IPS-11a (cell line): Measurements from ENCODE around the gene SDSL.
A peak's percentile ranks its signal among the peaks of the same experiment; 100 is the strongest.

Experiments used
- H3K4me3 ChIP-seq: one replicate; pipeline ENCODE4 v1.5.1; 2013; ENCODE audit warnings: low read depth, low read length, control low read depth

Gene SDSL

GRCh38 chr12:113467142-113467501 lies 44.9 kb downstream of the SDSL start:
- H3K4me3 ChIP-seq, result peak overlapping the region; percentile 13

GRCh38 chr12:113467502-113468364 lies 45.6 kb downstream of the SDSL start:
- H3K4me3 ChIP-seq, result peak overlapping the region; percentile 20

DNA sequence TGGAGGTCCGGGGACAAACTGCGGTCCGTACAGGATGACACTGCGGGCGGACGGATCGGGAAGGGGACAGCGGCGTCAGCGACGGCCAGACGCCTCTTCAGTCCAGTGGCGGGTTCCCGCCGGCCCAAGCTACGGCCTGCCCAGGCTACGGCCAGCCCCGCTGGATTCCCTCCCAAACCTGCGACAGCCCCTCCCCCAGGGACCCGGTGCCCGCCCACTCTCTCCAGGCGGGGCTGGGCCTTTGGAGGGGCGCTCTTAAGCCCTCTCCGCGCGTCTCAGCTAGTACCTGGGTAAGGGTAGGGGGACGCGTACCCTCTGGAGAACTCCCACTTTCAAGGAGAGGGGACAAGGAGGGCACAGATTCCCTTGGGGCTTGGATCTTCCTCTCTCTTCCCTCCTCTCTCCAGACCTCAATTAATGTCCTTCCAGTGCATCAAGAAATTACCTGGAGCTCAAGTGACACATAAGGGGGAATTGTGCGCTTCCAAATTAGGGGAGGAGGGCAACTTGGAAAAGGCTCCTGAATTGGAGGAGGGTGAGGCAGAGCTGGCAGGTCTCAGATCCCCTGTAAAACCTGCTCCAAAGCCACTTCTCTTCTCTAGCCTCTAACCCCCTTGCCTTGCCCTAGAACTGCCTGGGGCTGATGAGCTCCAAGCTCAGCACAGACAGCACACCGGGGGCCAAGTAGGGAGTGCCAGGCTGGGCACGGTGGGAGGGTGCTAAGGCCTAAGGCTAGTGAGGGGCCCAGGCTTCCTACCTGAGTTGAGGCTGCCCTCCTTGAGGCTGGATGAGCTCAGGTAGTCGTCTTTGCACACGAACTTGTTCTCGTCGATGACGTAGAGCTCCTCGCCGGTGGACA lies 46.4 kb downstream of the SDSL start:
- peak overlapping the region; percentile 20 for H3K4me3 ChIP-seq

DNA sequence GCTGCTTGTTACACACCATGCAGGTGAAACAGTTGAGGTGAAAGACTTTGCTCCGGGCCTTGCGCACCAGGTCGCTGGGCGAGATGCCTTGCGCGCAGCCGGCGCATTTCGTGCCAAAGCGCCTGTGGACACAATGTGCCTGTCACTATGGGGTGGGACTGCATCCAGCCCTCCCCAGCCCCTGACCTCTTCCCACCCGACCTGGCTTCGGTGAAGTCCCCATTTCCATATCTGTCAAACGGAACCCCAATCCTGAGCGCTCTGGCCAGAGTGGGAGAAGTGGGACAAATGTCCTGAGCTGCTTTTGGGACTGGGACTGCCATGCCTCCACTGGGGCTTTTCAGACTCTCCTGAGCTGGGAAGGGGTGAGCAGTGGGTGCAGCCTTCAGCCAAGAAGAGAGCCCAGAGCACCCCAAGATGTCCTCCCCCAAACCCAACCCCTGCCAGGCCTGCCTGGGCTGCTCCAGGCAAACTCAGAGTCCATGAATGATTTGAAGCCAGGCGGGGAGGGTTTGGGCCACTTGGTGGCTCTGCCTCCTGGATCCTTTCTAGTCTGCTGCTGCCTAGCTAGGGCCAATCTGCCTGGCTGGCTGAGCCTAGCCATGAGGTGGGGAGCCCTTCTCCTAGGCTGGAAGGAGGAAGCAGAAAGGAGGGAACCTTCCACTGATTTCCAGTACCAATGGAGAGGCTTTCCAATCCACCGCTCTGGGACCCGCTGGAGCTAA lies 47.2 kb downstream of the SDSL start:
- H3K4me3 ChIP-seq, result no peak overlapping the region

DNA sequence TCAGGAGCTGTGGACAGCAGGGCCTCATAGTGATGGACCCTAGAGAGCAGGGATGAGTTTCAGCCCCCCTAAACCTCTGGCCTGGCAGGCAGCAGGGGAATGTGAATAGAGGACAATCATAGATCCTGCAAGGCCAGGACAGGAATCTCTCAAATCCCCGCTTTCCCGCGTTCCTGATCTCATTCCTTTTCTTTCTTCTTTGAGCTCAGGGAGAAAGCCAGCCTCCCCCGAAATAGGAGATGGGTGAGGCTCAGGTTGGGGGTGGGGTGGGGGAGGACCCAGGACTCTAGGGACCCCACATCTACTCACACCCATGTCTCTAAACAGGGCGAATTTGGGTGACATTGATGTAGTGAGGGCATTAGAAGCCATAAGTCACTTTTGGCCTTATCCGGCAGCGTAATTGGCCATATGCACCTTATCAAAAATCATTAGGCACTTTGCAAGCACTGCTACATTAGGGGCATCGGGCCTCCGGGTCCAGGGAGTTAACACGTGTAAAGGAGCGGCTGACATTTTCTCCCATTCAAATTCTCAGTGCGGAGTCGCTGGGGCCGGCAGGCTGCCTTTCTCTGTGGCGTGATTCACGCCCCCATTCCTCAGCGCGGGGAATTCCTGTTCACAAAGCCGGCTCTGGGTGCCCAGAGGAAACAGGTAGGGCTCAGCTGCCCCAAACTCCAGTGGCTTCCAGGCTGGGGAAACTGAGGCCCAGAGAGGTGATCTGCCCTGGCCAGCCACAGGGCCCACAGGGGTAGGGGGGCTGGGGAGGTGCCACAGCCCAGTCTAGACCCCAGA lies 48.0 kb downstream of the SDSL start:
- no peak overlapping the region for H3K4me3 ChIP-seq

GRCh38 chr12:113470871-113471618 lies 48.9 kb downstream of the SDSL start:
- H3K4me3 ChIP-seq, result peak overlapping the region; percentile 18

DNA sequence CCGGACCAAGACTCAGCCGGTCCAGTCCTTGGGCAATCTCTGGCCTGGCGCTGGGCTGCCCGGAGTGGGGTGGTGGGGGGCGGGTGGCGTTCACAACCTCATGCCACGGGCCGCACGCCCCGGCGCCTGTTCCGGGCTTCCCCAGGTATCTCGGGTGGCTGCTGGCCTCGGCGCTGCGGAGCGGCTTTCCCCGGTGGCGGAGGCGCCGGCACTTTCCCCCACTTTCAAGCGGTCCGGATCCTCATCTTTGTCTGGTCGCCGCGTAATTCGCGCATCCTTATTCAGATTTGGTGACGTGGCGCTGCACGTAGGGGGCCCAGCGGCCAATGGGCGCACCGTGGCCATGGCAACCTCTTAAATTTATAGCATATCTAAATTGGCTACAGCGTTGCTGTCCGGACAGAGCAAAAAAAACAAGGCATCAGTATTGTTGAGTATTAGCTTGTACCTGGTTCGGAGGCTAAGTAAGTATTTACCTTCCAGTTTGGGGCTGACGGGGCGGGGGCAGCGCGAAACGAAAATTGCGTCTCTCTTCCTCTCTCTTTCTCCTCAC lies 49.5 kb downstream of the SDSL start, which contains the start of gene LHX5:
TSS of gene LHX5 (minus strand) at position 253 of the 553 bp plus-strand sequence. CDS start 373 bp downstream, outside the sequence.
- peak within 1 kb of the TSS; percentile 38 for H3K4me3 ChIP-seq

DNA sequence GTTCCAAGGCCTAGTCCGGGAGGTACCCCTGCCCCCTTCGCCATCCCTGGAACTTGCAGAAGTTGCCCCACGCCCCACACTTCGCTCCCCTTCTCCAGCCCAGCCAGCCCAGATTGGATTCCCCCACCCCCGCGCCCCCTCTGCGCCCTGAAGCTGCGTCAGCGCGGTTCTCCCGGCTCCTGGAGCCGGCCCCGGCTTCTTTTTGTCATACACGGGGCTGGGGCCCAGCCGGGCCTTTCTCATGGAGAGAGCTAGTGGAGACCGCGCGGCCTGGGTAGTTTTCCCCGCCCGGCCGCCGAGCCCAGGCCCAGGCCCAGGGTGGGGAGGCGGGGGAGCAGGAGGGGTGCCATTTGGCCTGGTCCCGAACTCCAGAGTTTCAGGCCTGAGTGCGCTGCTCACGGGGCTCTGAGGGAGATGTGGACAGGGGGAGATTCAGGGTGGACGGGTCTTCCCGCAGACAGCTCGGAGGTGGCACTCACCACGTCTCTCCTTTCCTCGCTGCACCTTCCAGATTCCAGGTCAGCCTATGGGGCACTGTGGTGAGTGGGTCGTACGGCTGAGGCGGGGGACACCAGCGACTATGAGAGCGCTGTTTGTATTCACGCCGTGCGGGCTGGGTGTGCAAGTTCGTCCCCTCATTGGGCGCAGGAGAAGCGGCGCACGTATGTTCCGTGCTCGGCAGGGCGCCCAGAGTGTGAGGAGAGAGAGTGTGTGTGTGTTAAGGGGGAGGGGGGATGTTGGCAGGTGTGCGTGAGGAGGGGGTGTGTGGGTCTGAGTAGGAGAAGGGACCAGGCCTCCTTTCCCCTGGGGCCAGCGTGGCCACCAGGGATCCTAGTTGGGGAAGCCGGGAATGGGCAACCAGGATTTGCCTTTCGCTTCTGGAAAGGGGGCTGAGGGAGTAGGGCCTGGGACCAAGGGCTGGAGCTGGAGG lies 50.3 kb downstream of the SDSL start:
- H3K4me3 ChIP-seq, result peak overlapping the region; percentile 38

DNA sequence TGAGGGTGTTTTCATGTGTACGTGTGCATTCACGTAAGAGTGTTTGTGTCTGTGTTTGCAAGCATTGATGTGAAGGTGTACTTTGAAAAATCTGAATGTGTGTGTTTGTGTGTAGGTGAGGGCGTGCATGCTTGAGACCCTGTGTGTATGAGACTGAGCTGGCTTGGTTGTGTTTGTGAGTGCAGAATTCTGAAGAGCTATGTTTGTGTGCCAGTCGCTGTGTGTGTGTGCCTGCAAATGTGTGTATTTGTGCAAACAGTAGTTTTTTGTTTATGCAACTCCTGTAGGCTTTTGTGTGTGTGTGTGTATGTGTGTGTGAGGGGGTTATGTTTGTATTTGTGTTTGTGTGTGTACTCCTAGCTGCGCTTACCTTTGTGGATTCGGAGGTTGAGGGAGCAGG lies 51.2 kb downstream of the SDSL start:
- no peak overlapping the region for H3K4me3 ChIP-seq

- H3K4me3 ChIP-seq, result no peak overlapping the region
Measured at GRCh38 chr12:113473942-113474341, 51.8 kb downstream of the SDSL start.

GRCh38 chr12:113474635-113475436 lies 52.7 kb downstream of the SDSL start:
- no peak overlapping the region for H3K4me3 ChIP-seq

- no peak overlapping the region for H3K4me3 ChIP-seq
Measured at GRCh38 chr12:113475451-113476175, 53.4 kb downstream of the SDSL start.

GRCh38 chr12:113476176-113476986 lies 54.2 kb downstream of the SDSL start:
- no peak overlapping the region for H3K4me3 ChIP-seq

DNA sequence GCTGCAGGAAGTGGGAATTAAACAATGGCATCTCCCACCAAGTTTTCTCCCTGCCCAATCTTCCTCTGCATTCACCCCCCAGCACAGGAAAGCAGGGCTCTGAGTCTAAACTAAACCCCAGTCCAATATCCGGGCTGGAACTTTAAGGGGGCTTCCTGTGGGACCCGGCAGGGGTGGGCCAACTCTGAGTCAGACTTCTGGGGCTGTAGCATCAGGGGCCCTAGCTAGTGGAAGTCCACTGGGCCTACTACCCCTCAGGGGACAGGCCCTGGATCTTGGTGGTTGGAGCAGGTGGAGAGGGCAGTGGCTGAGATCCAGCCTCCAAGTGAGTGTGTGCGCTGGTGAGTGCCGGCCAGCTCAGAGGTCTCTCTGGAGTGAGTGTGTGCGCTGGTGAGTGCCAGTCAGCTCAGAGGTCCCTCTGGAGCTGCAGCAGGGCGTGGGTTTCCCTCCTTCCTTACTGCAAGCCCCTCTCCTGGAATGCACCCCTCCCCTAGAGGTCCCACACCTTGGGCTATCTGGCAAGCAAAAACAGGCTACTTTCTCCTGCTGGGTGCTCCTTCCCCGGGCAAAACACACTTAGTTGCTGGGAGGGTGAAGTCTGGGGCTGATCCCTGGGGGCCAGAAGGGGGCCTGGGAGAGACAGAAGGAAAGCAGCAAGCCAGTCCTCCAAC lies 55.1 kb downstream of the SDSL start:
- no peak overlapping the region for H3K4me3 ChIP-seq

DNA sequence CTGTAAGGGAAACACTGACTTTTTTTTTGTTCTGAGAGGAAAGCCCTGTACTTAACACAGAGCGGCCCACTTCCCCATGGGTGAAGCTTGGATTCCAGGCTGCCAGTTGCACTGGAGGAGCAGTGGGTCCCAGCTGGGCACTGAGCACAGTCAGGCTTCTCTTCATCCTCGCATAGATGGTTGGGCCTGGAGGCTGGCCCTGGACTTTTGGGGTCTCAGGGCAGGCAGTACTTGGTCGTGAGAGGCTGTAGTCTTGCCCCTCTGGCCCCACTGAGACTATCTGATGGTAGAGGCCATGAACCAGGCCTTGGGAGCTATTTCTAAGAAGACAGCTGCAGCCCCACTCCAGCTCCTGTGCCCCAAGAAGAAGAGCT lies 55.6 kb downstream of the SDSL start:
- H3K4me3 ChIP-seq, result no peak overlapping the region
